ENCODE measurements around the gene STAT1.

STAT1 gene

DNA sequence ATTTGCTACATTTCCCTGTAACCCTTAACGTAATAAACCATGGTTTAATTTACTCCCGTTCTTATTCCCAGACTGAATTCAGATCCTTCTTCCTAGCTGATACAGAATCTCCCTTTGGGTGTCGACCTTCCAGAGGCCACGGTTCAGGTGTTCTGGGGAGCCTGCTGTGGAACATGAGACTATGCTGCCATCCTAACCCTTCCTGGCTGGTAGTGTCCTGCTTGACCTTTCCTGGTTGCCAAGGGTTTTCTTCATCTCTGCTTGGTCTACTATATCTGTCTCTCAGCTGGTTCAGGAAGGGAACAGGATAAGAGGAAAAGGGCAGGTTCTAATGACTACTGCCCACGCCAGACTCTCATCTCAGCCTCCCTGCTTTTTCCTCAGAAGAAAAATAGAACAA, 36.5 kb downstream of the STAT1 start:
- no peak for DNase-seq (ENCODE audit: low spot score)
- in situ Hi-C loops (cut with MboI; ENCODE audit: low sequenced_read_pairs, unreplicated experiment) = no loop called here
- TF ChIP-seq, protein P1, sequence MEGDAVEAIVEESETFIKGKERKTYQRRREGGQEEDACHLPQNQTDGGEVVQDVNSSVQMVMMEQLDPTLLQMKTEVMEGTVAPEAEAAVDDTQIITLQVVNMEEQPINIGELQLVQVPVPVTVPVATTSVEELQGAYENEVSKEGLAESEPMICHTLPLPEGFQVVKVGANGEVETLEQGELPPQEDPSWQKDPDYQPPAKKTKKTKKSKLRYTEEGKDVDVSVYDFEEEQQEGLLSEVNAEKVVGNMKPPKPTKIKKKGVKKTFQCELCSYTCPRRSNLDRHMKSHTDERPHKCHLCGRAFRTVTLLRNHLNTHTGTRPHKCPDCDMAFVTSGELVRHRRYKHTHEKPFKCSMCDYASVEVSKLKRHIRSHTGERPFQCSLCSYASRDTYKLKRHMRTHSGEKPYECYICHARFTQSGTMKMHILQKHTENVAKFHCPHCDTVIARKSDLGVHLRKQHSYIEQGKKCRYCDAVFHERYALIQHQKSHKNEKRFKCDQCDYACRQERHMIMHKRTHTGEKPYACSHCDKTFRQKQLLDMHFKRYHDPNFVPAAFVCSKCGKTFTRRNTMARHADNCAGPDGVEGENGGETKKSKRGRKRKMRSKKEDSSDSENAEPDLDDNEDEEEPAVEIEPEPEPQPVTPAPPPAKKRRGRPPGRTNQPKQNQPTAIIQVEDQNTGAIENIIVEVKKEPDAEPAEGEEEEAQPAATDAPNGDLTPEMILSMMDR (IDR thresholded peaks at IDR 0.05; ENCODE audit: borderline replicate concordance, control extremely low read depth, extremely low read depth, insufficient read depth, missing control alignments) = no peak

DNA sequence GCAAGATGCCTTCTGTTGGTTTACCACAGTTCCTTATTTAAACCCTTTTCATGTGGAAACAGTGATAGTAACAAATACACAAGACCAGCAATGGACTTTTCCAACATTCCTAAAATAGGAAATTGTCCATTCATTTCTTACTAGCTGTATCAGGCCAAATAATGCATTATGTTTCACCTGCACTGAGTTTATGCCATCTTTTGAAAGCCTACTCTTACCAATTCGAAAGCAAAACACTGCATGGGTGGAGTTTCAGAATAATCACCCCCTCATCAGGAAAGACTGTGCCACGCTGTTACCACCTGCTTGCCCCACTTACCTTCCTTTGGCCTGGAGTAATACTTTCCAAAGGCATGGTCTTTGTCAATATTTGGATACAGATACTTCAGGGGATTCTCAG, 37.5 kb downstream of the STAT1 start:
- in situ Hi-C loops (cut with MboI; ENCODE audit: low sequenced_read_pairs, unreplicated experiment) = no loop called here
- DNase-seq (ENCODE audit: low spot score) = no peak
- TF ChIP-seq, protein P1 (IDR thresholded peaks at IDR 0.05; ENCODE audit: borderline replicate concordance, control extremely low read depth, extremely low read depth, insufficient read depth, missing control alignments) = no peak

DNA sequence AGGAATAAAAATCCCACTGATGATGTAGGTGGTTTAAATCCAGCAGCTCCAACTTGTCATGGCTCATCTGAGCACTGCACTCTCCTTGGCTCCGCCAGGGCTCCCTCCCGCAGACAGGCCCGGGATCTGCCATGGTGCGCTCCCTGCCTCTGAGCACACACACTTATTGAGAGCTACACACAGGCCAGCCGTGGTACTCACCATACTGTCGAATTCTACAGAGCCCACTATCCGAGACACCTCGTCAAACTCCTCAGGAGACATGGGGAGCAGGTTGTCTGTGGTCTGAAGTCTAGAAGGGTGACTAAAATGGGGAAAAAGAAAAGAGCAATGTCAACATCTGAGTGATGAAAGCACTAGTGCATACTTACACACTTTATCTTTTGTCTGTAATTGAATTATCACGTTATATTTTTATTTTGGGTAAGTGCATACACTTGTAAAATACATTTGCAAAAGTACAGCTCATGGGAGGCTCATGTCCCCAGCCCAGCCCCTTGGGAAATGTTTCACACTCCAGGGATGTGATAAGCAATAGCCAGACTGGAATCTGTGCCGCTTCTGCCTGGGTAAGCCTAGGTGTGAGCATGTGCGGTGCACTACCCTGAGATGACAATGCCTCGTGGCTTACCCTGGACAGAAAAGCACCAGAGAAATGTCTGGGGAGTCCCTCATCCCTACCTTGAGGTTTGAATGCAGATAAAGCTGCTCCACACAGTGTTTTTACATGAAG, 39.2 kb downstream of the STAT1 start:
- in situ Hi-C loops (cut with MboI; ENCODE audit: low sequenced_read_pairs, unreplicated experiment) = no loop called here
- DNase-seq (ENCODE audit: low spot score) = no peak
- TF ChIP-seq, protein P1 (IDR thresholded peaks at IDR 0.05; ENCODE audit: borderline replicate concordance, control extremely low read depth, extremely low read depth, insufficient read depth, missing control alignments) = no peak

DNA sequence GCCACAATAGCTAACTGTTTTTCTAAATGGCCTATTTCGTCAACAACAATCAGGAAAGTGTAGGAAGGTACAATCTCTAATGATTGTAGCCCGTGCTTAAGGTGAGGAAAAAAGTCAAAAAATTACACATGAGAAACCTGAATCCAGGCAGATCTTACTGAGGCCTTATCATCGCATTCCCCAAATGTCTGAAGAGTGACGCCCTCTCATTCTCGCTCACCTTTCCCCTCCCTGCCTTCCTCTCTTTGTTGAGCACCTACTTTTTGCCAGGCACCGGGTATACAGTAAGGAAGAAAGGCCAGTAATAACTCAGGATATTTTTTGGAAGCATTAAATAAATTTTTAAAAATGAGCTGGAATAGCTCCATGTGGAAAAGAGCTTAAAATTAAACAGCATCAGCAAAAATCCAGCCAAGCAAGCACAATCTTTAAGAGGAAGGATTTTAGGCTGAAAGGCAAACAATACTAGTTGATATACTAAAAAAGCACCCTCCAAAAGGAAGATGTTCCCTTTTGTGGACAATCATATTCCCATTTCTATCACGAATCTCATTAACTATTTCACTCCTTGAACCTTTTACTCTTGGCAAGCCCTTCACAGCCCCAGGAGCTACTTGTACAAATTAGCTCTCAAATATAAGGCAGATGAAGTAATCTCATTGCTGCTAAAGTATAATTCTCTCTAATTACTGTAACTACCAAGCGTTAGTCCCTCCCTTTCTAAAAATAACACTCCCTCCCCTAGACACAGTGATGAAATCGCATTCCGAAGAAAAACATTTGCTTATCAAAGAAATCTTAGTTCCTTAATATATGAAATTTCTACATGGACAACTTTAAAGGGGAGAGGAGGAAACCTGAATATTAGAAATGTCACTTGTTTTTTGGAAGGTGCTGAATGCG, 40.0 kb downstream of the STAT1 start:
- TF ChIP-seq, protein P1 (IDR thresholded peaks at IDR 0.05; ENCODE audit: borderline replicate concordance, control extremely low read depth, extremely low read depth, insufficient read depth, missing control alignments) = no peak
- in situ Hi-C loops (cut with MboI; ENCODE audit: low sequenced_read_pairs, unreplicated experiment) = no loop called here
- peak; percentile 3 for DNase-seq (ENCODE audit: low spot score)

DNA sequence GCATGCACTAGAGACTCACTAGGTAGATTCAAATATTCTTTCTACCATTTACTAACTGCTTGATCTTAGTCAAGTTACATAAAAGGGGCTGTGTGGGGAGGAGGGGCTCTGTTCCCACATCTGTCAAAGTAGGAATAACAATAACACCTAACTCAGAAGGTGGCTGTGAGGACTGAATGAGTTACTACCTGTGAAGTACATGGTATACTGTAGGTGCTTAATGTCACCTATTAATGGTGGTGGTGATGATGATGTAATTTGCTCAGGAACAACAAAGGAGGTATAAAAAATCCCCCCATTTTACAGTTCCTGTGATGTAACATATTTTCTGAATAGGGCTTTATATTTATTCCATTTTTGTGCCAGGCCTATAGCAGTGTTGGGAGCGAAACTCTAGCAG, 40.7 kb downstream of the STAT1 start:
- DNase-seq (ENCODE audit: low spot score) = peak; percentile 1
- in situ Hi-C loops (cut with MboI; ENCODE audit: low sequenced_read_pairs, unreplicated experiment) = no loop called here
- TF ChIP-seq, protein P1 (IDR thresholded peaks at IDR 0.05; ENCODE audit: borderline replicate concordance, control extremely low read depth, extremely low read depth, insufficient read depth, missing control alignments) = no peak

DNA sequence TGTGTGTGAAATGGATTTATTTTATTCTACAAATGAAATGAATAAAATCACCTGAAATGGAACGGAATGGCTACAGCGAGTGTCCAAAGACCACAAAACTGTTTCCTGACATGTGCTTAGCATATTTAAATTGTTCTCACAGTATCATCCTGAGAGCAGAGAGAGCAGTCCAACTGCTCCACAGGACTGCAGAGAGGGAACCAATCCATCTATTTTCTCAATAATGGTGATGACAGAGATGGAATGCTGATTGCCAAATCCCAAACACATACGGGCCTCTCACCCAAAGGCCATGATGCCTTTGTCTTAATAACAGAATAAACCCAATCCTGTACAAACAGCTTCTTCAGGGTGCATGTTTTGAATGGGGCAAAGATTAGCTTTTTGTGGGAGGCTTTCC, 41.1 kb downstream of the STAT1 start:
- DNase-seq (ENCODE audit: low spot score) = no peak
- TF ChIP-seq, protein P1 (IDR thresholded peaks at IDR 0.05; ENCODE audit: borderline replicate concordance, control extremely low read depth, extremely low read depth, insufficient read depth, missing control alignments) = no peak
- in situ Hi-C loops (cut with MboI; ENCODE audit: low sequenced_read_pairs, unreplicated experiment) = no loop called here
